BLaER1 (cell line): Measurements from ENCODE around the gene UPP2.

Experiments
- H3K27ac ChIP-seq: shearing (Covaris generic); formaldehyde crosslinking; 2 replicates; pipeline ENCODE4 v1.8.1; 2022
- H3K27me3 ChIP-seq: shearing (Covaris generic); formaldehyde crosslinking; 2 replicates; pipeline ENCODE4 v1.8.1; 2022
- H3K36me3 ChIP-seq: shearing (Covaris generic); formaldehyde crosslinking; 2 replicates; pipeline ENCODE4 v1.8.1; 2022
- H3K4me1 ChIP-seq: shearing (Covaris generic); formaldehyde crosslinking; 2 replicates; pipeline ENCODE4 v1.8.1; 2022
- H3K4me2 ChIP-seq: shearing (Covaris generic); formaldehyde crosslinking; 2 replicates; pipeline ENCODE4 v1.8.1; 2022
- H3K4me3 ChIP-seq: shearing (Covaris generic); formaldehyde crosslinking; 2 replicates; pipeline ENCODE4 v1.8.1; 2022
- H3K9ac ChIP-seq: shearing (Covaris generic); formaldehyde crosslinking; 2 replicates; pipeline ENCODE4 v1.8.1; 2022
- H3K9me3 ChIP-seq: shearing (Covaris generic); formaldehyde crosslinking; 2 replicates; pipeline ENCODE4 v1.8.1; 2022
- H4K20me1 ChIP-seq: shearing (Covaris generic); formaldehyde crosslinking; 2 replicates; pipeline ENCODE4 v1.8.1; 2022
- Cebpa-rat ChIP-seq: shearing (Covaris generic); IDR thresholded peaks from 2 replicates; pipeline ENCODE4 v1.8.1; 2022

Gene UPP2

DNA sequence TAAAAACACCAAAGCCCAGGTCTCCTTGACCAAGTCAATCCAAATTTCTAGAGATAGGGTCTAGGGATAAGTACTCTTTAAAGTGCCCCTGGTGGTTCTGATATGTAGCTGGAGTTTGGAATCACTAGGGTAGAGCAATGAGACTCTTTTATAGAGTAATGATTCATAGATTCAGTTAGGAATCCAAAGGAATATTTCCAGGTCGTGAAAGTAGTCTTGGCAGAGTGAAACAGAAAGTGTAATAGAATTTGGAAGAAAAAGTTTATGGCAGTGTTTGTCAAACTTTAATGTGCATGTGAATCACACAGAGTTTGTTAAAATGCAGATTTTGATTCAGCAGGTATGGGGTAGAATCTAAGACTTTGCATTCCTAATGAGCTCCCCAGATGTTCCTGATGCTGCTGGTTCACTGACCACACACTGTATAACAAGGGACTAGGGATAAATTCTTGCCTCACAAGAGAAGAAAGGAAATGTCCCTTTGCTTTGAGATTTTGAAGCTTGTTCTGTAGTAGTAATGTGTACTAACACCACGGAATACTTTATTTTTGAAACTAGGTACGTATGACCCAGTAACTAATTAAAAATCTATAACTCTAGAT, 1.8 kb downstream of the UPP2 start:
- Histone ChIP-seq H3K4me2 (no peak overlapping the region), H3K4me1 (no peaks in the 10 kb centered on the region), H3K27me3 (no peaks in the 10 kb centered on the region), H3K9ac (no peak overlapping the region), H3K4me3 (no peak overlapping the region), H3K36me3 (no peaks in the 10 kb centered on the region), H3K27ac (no peak overlapping the region), H3K9me3 (no peaks in the 10 kb centered on the region), H4K20me1 (no peaks in the 10 kb centered on the region)
- no peak for TF ChIP-seq Cebpa-rat

DNA sequence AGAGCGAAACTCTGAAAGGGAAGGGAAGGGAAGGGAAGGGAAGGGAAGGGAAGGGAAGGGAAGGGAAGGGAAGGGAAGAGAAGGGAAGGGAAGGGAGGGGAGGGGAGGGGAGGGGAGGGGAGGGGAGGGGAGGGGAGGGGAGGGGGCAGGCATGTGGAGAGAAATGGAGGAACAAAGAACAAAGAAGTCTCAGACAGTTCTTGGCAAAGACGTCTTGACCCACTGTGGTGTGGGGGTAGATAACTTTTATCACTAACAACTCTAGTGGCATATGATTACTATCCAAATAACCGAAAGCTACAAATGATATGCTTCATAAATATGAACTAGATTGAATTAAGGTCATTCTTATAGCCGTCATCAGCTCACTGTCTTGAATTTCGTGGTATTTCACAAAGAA, 3.2 kb downstream of the UPP2 start:
- Histone ChIP-seq H3K27me3 (no peaks in the 10 kb centered on the region), H3K4me3 (no peak overlapping the region), H3K36me3 (no peaks in the 10 kb centered on the region), H4K20me1 (no peaks in the 10 kb centered on the region), H3K9ac (no peak overlapping the region), H3K4me1 (no peaks in the 10 kb centered on the region), H3K27ac (no peak overlapping the region), H3K4me2 (no peak overlapping the region), H3K9me3 (no peaks in the 10 kb centered on the region)
- TF ChIP-seq Cebpa-rat = no peak

DNA sequence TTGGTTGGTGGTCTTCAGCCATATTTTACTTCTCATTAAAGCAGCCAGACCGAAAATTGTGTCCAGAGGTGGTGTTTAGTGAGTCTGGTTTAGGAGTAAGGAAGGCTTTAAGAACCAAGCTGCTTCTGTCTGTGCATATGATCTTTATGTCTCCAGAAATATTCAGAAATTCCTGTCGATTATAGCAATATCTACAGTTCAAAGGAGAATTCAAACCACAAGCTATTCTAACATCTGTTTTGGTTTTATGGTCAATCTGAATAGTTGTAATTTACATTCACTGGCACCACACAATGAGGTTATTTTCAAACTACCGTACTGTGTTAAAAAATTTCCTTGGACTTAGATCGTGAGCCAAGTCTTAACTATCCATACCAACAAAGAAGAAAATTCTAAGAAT, 11.3 kb downstream of the UPP2 start:
- Histone ChIP-seq H3K36me3 (no peaks in the 10 kb centered on the region), H3K4me3 (no peak overlapping the region), H3K9ac (no peak overlapping the region), H3K9me3 (no peaks in the 10 kb centered on the region), H4K20me1 (no peaks in the 10 kb centered on the region), H3K4me2 (no peak overlapping the region), H3K27me3 (no peaks in the 10 kb centered on the region), H3K4me1 (no peaks in the 10 kb centered on the region; the same call in 1 of the 2 replicates), H3K27ac (no peak overlapping the region)
- TF ChIP-seq Cebpa-rat = no peak

DNA sequence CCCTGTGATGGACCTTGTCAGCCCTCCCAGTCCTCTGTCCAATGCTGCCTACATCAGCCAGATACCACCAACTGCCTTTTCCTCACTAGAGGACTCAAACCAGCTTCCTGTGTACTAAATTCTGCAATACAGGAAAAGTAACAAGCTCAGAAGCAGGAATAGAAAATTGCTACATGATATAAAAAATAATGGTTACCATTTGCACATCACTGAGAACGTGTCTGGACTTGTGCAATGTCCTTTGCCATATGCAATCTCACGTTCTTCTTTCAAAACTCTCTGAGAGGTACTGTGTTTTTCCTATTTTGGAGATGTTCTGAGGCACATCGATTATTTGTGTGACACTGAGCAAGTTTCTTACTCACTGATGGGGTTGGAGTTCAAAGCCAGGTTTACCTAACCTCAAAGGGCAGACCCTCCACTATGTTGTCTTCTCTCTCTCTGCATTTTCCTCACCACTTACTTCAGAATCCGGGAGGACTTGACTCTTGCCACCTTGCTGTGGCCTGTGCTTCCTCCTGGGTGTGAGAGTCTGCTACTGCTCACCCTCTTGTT, 12.1 kb downstream of the UPP2 start:
- no peaks in the 10 kb centered on the region for H3K9me3 ChIP-seq
- H3K4me1 ChIP-seq = no peaks in the 10 kb centered on the region; the same call in 1 of the 2 replicates
- TF ChIP-seq Cebpa-rat = no peak
- H3K4me3 ChIP-seq = no peak overlapping the region
- no peaks in the 10 kb centered on the region for H3K36me3 ChIP-seq
- H4K20me1 ChIP-seq = no peaks in the 10 kb centered on the region
- no peak overlapping the region for H3K27ac ChIP-seq
- no peak overlapping the region for H3K4me2 ChIP-seq
- H3K9ac ChIP-seq = no peak overlapping the region
- H3K27me3 ChIP-seq = no peaks in the 10 kb centered on the region

DNA sequence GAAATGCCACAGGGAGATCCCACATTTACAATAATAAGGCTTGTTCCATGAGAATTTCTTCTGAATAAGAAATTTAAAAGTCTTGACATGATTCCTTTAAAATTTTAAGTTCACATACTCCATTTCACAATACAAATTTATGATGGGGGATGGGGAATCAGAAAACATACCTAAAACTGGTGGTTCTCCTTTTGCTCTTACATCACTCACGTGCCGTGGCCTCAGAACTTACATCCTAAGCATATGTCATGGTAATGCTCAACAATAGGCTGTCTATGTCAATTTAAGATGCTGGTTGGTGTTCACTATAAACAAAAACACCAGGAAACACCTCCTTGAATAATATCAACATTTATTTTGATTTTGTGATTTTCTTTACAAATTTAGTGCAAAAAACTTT, 12.8 kb downstream of the UPP2 start:
- H3K9ac ChIP-seq = no peak overlapping the region
- no peak overlapping the region for H3K27ac ChIP-seq
- no peak overlapping the region for H3K4me2 ChIP-seq
- no peaks in the 10 kb centered on the region for H3K36me3 ChIP-seq
- no peaks in the 10 kb centered on the region for H4K20me1 ChIP-seq
- H3K9me3 ChIP-seq = no peaks in the 10 kb centered on the region
- H3K4me1 ChIP-seq = no peaks in the 10 kb centered on the region; the same call in 1 of the 2 replicates
- TF ChIP-seq Cebpa-rat = no peak
- no peak overlapping the region for H3K4me3 ChIP-seq
- no peaks in the 10 kb centered on the region for H3K27me3 ChIP-seq

DNA sequence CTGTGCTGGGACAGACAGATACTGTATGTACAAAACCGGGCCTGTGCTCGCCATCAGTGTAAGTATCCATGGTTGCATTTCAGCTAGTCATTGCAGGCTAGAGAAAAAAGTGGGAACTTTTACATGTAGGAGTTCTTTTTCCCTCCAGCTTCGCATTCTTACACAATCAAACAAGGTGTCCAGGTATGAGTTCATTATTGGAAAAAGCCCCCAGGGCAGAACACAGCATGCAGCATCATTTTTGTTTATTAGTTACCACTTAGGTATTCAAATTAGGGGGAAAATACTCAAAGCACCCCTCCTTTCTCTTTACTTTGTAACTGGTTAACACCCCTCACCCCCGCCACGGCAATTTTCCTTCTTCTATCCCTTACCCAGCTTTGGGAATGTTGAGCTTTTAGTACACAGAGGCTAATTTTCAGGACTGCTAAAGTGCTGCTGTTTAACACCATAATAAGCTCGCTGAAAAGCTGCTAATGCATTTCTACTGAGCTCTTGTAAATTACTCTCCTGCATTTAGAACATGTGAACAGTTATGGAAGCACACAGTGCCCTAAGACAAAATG, 13.6 kb downstream of the UPP2 start:
- Histone ChIP-seq H3K4me2 (no peak overlapping the region), H3K9me3 (no peaks in the 10 kb centered on the region), H3K4me3 (no peak overlapping the region), H3K9ac (no peak overlapping the region), H3K36me3 (no peaks in the 10 kb centered on the region), H3K4me1 (no peaks in the 10 kb centered on the region; the same call in 1 of the 2 replicates), H4K20me1 (no peaks in the 10 kb centered on the region), H3K27ac (no peak overlapping the region), H3K27me3 (no peaks in the 10 kb centered on the region)
- no peak for TF ChIP-seq Cebpa-rat

DNA sequence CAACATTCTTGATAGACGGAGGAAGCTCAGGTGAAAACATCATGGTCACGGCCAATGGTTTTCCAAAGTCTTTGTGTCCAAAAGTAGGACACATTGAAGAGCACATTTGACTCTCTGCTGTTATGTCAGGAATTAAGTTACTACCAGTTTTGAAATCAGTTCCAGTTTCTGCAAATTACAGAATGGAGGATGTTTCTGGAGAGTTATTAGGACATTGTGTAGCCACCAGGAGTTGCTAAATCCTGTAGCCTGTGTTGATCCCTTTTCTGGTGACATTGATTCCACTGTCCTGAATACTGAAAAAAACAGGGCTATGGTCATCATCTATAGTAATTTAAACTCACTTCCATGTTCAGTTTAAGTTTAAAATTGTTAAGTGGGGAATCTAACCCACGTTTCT, 15.3 kb downstream of the UPP2 start:
- H3K4me2 ChIP-seq = no peak overlapping the region
- no peaks in the 10 kb centered on the region for H4K20me1 ChIP-seq
- no peaks in the 10 kb centered on the region for H3K9me3 ChIP-seq
- H3K27me3 ChIP-seq = no peaks in the 10 kb centered on the region
- H3K4me3 ChIP-seq = no peak overlapping the region
- TF ChIP-seq Cebpa-rat = no peak
- H3K36me3 ChIP-seq = no peaks in the 10 kb centered on the region
- no peak overlapping the region for H3K27ac ChIP-seq
- H3K9ac ChIP-seq = no peak overlapping the region
- H3K4me1 ChIP-seq = no peaks in the 10 kb centered on the region; the same call in 1 of the 2 replicates

DNA sequence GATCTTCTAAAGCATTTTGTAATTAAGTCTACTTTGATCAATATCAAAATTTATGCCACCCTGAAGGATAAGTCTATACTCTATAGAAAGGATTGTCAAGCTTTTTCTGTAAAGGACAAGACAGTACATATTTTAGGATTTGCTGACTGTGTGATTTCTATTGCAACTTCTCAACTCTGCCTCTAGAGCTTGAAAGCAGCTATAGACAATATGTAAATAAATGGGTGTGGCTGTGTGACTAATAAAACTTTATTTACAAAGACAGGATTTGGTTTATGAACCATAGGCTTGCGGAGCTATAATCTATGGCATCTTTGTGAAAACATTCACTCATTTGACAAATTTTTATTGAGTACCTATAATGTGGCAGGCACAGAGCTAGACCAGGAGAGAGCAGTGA, 18.4 kb downstream of the UPP2 start:
- Histone ChIP-seq H3K27ac (no peak overlapping the region), H3K4me1 (no peaks in the 10 kb centered on the region), H3K36me3 (no peaks in the 10 kb centered on the region), H3K9ac (no peak overlapping the region), H3K4me2 (no peak overlapping the region), H4K20me1 (no peaks in the 10 kb centered on the region), H3K27me3 (no peaks in the 10 kb centered on the region), H3K9me3 (no peaks in the 10 kb centered on the region), H3K4me3 (no peak overlapping the region)
- no peak for TF ChIP-seq Cebpa-rat

DNA sequence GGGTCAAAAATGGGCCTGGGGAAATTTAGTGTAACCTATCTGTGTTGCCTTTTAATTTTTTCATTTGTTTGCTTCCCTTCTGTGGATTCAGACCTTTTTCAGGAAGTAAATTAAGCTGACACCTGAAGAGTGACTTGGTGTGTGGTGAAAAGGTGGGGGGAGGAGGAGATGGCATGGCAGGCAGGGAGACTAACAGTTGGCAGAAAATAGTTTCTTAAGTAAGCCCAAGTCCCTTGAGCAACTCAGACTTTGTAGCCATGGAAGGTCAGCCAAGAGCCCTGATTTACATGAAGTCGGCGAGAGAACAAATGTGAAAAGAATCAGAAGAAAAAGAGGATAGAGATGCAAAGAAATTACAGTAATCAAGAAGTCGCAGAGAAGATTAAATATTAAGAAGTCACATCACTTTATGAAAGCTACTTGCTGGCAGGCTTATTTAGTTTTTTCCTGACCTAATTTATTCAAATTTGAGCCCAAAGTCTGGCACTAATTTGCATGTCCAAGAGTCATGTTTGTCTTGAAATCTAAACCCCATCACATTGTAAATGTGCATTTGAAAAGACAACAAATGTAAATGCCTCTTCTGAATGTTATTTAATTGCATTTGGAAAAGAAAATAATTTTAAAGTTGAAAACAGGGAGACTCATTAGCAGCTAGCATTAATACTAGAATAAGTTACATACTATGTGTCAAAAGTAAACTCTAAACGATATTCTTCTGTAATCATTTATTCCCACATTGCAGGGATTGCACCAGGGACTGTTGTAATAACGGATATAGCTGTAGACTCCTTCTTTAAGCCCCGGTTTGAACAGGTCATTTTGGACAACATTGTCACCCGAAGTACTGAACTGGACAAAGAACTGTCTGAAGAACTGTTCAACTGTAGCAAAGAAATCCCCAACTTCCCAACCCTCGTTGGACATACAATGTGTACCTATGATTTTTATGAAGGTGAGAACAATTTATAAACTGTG, 19.3 kb downstream of the UPP2 start:
- Histone ChIP-seq H4K20me1 (no peaks in the 10 kb centered on the region), H3K36me3 (no peaks in the 10 kb centered on the region), H3K27ac (no peak overlapping the region), H3K4me3 (no peak overlapping the region), H3K27me3 (no peaks in the 10 kb centered on the region), H3K4me2 (no peak overlapping the region), H3K9ac (no peak overlapping the region), H3K4me1 (no peaks in the 10 kb centered on the region), H3K9me3 (no peaks in the 10 kb centered on the region)
- no peak for TF ChIP-seq Cebpa-rat

DNA sequence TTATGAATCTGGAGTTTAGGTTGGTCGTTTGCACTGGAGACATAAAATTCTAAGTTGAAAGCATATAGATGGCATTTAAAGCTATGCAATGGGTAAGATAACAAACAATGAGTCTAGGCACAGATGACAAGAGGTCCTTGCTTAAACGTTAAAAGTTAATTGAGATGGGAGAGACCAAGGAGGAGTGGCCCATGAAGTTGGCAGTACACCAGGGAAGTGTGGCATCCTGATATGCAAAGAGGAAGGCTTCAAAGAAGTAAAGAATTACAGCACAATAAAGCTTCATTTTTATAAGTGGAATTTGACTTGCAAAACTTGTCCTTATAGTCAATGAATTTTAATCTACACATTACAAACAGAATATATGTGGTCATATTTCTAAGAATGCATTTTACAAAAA, 23.2 kb downstream of the UPP2 start:
- no peaks in the 10 kb centered on the region for H3K9me3 ChIP-seq
- H3K4me3 ChIP-seq = no peak overlapping the region
- H3K4me2 ChIP-seq = no peak overlapping the region
- no peaks in the 10 kb centered on the region for H3K4me1 ChIP-seq
- TF ChIP-seq Cebpa-rat = no peak
- no peaks in the 10 kb centered on the region for H4K20me1 ChIP-seq
- H3K27me3 ChIP-seq = no peaks in the 10 kb centered on the region
- no peak overlapping the region for H3K9ac ChIP-seq
- H3K36me3 ChIP-seq = no peaks in the 10 kb centered on the region
- H3K27ac ChIP-seq = no peak overlapping the region
